ENCODE data around the gene SCRN2.

SCRN2 gene

GRCh38 chr17:47871048-47871447 lies 30.0 kb upstream of the SCRN2 start:
- no peak for DNase-seq

GRCh38 chr17:47870056-47870455 lies 29.0 kb upstream of the SCRN2 start:
- no peak for DNase-seq

- DNase-seq: no peak
These were observed 28.0 kb upstream of the SCRN2 start for GRCh38 chr17:47869114-47869513.

- no peak for DNase-seq
These were observed 26.9 kb upstream of the SCRN2 start for GRCh38 chr17:47867813-47868533.

GRCh38 chr17:47866941-47867340 lies 25.9 kb upstream of the SCRN2 start:
- no peak for DNase-seq

- no peak for DNase-seq
These were observed 23.7 kb upstream of the SCRN2 start for GRCh38 chr17:47864791-47865216.

GRCh38 chr17:47862621-47863440 lies 21.8 kb upstream of the SCRN2 start:
- DNase-seq: no peak

GRCh38 chr17:47860386-47860785 lies 19.3 kb upstream of the SCRN2 start:
- no peak for DNase-seq

- DNase-seq: no peak
These were observed 16.7 kb upstream of the SCRN2 start for GRCh38 chr17:47857551-47858455.

GRCh38 chr17:47856830-47857229 lies 15.8 kb upstream of the SCRN2 start:
- DNase-seq: no peak

- DNase-seq: no peak
These were observed 14.7 kb upstream of the SCRN2 start for GRCh38 chr17:47855737-47856136.

GRCh38 chr17:47853616-47854015 lies 12.5 kb upstream of the SCRN2 start:
- no peak for DNase-seq

GRCh38 chr17:47852113-47852949 lies 11.3 kb upstream of the SCRN2 start:
- DNase-seq: no peak

GRCh38 chr17:47851764-47852112 lies 10.7 kb upstream of the SCRN2 start:
- DNase-seq: no peak

- peak; percentile 69 for DNase-seq
These were observed 9.9 kb upstream of the SCRN2 start, which contains the start of gene SP6 for GRCh38 chr17:47850692-47851573. SP6 (minus strand) TSS chr17:47851163; CDS start chr17:47848429, 2,734 bp downstream.

GRCh38 chr17:47850373-47850691 lies 9.3 kb upstream of the SCRN2 start:
- DNase-seq: no peak

GRCh38 chr17:47848198-47848513 lies 7.1 kb upstream of the SCRN2 start:
- no peak for DNase-seq

GRCh38 chr17:47847341-47848197 lies 6.5 kb upstream of the SCRN2 start:
- peak; percentile 29 for DNase-seq

GRCh38 chr17:47846716-47847340 lies 5.8 kb upstream of the SCRN2 start:
- no peak for DNase-seq

GRCh38 chr17:47845716-47846075 lies 4.6 kb upstream of the SCRN2 start:
- DNase-seq: no peak

Measured in activated CD4-positive, alpha-beta T cell treated with anti-CD3 and anti-CD28 coated beads, Interleukin-2, amount 50 U/mL, for 1 hour (primary cell).